H1 (cell line): Measurements from ENCODE around the gene SYNPR. TPM values are rescaled to one million over a fixed set of nuclear protein-coding genes. Genes with fewer than 3 reads are reported as not detected.
A peak's percentile ranks its signal among the peaks of the same experiment; 100 is the strongest.

Experiments used
- CTCF ChIA-PET: fragments of 300-600 bp; sonication (Branson Sonifier 250); formaldehyde crosslinking; loops from one replicate; lab custom pipeline; 2021; ENCODE audit not compliant: partially characterized antibody; lab: Charles Lee
- POLR2A ChIA-PET: fragments of 300-600 bp; sonication (Branson Sonifier 250); formaldehyde crosslinking; loops from one replicate; lab custom pipeline; 2021; ENCODE audit warnings: inconsistent platforms; ENCODE audit not compliant: partially characterized antibody; lab: Charles Lee
- DNase-seq, 2 experiments: peaks; one replicate each; pipeline versions ENCODE4 v3.0.0 to v3.0.0-alpha.2; 2010 to 2022; ENCODE audit warnings: low spot score in 2 of 2, low read depth in 1 of 2, mixed read lengths in 1 of 2
- FAIRE-seq: peaks from 2 replicates; lab custom pipeline; 2011; peaks lifted over from hg19 to GRCh38; lab: Jason Lieb, UNC
- H2AFZ ChIP-seq: 2 replicates; pipeline ENCODE4 v1.8.1; 2012; ENCODE audit warnings: low read length, inconsistent platforms
- H2AK5ac ChIP-seq: 2 replicates; pipeline ENCODE4 v1.6.1; 2013; ENCODE audit warnings: low read depth, low read length
- H2BK120ac ChIP-seq: replicated peaks from 2 replicates; pipeline ENCODE3; 2013; ENCODE audit warnings: low read depth, low read length, inconsistent platforms
- H2BK12ac ChIP-seq: 2 replicates; pipeline ENCODE4 v1.6.1; 2013; ENCODE audit warnings: low read depth, low read length
- H2BK15ac ChIP-seq: 2 replicates; pipeline ENCODE4 v1.6.1; 2013; ENCODE audit warnings: low read length
- H2BK20ac ChIP-seq: 2 replicates; pipeline ENCODE4 v1.6.1; 2013; ENCODE audit warnings: low read length
- H2BK5ac ChIP-seq: 2 replicates; pipeline ENCODE4 v1.6.1; 2013; ENCODE audit warnings: low read depth, low read length
- H3K14ac ChIP-seq: 2 replicates; pipeline ENCODE4 v1.6.1; 2013; ENCODE audit warnings: inconsistent platforms; ENCODE audit not compliant: insufficient read length
- H3K18ac ChIP-seq: 2 replicates; pipeline ENCODE4 v1.6.1; 2013; ENCODE audit warnings: low read length; ENCODE audit errors: extremely low read depth
- H3K23ac ChIP-seq: 2 replicates; pipeline ENCODE4 v1.6.1; 2013; ENCODE audit warnings: inconsistent platforms; ENCODE audit not compliant: insufficient read length
- H3K23me2 ChIP-seq: 2 replicates; pipeline ENCODE4 v1.6.1; 2013; ENCODE audit warnings: low read depth, low read length
- H3K27ac ChIP-seq: 2 replicates; pipeline ENCODE4 v1.6.1; 2011; ENCODE audit warnings: low read depth, low read length, inconsistent platforms
- H3K27me3 ChIP-seq, 4 experiments: replicated peaks in 1 of 4; 1 replicate in 1 of 4; 2 replicates in 3 of 4; pipeline versions ENCODE4 v1.6.1 to v1.8.1; 2011 to 2013; ENCODE audit warnings: low read length in 3 of 4, mild to moderate bottlenecking in 3 of 4, inconsistent platforms in 2 of 4, mixed read lengths in 2 of 4, moderate library complexity in 1 of 4; ENCODE audit not compliant: control insufficient read depth in 3 of 4, insufficient read depth in 3 of 4; ENCODE audit errors: extremely low read depth in 1 of 4
- H3K36me3 ChIP-seq, 4 experiments: 2 replicates each; pipeline versions ENCODE4 v1.6.1 to v1.8.1; 2011 to 2013; ENCODE audit warnings: mild to moderate bottlenecking in 4 of 4, low read length in 3 of 4, moderate library complexity in 2 of 4, control low read depth in 1 of 4, inconsistent platforms in 1 of 4; ENCODE audit not compliant: insufficient read depth in 4 of 4, control insufficient read depth in 2 of 4
- H3K4ac ChIP-seq: replicated peaks from 2 replicates; pipeline ENCODE3; 2013; ENCODE audit warnings: low read length, low read depth, mixed read lengths, inconsistent platforms; ENCODE audit not compliant: insufficient read length
- H3K4me1 ChIP-seq, 4 experiments: replicated peaks in 1 of 4; 1 replicate in 1 of 4; 2 replicates in 3 of 4; pipeline versions ENCODE4 v1.6.1 to v1.8.1; 2011 to 2013; ENCODE audit warnings: low read length in 3 of 4, inconsistent platforms in 2 of 4, mixed read lengths in 1 of 4; ENCODE audit not compliant: insufficient read depth in 4 of 4, control insufficient read depth in 3 of 4
- H3K4me2 ChIP-seq, 2 experiments: 2 replicates each; pipeline versions ENCODE4 v1.6.1 to v1.8.1; 2011 to 2013; ENCODE audit warnings: low read depth in 2 of 2, low read length in 2 of 2, control low read depth in 1 of 2, inconsistent platforms in 1 of 2, mild to moderate bottlenecking in 1 of 2; ENCODE audit not compliant: insufficient read depth in 1 of 2
- H3K4me3 ChIP-seq, 4 experiments: fragments of 200-600, 300-600 bp in 1 of 4; sonication (generic), shearing (Covaris generic), sonication (Bioruptor Twin) in 1 of 4; 2 replicates each; pipeline versions ENCODE4 v1.5.1 to v1.8.1; 2011 to 2016; ENCODE audit warnings: low read length in 4 of 4, low read depth in 3 of 4, control low read depth in 2 of 4, inconsistent platforms in 2 of 4, mild to moderate bottlenecking in 2 of 4, mixed read lengths in 1 of 4, moderate library complexity in 1 of 4; ENCODE audit not compliant: insufficient read depth in 2 of 4; ENCODE audit errors: extremely low read depth in 1 of 4
- H3K56ac ChIP-seq: replicated peaks from 2 replicates; pipeline ENCODE3; 2013; ENCODE audit warnings: low read depth, mild to moderate bottlenecking, mixed read lengths, low read length, inconsistent platforms; ENCODE audit not compliant: insufficient read length
- H3K79me1 ChIP-seq: 2 replicates; pipeline ENCODE4 v1.6.1; 2013; ENCODE audit warnings: low read depth, low read length, control low read depth
- H3K79me2 ChIP-seq, 2 experiments: 2 replicates each; pipeline versions ENCODE4 v1.6.1 to v1.8.1; 2012 to 2013; ENCODE audit warnings: low read length in 2 of 2, mild to moderate bottlenecking in 2 of 2, inconsistent platforms in 1 of 2; ENCODE audit not compliant: insufficient read depth in 2 of 2, control insufficient read depth in 1 of 2
- H3K9ac ChIP-seq, 4 experiments: replicated peaks in 1 of 4; 1 replicate in 1 of 4; 2 replicates in 3 of 4; pipeline versions ENCODE4 v1.6.1 to v1.8.1; 2011 to 2013; ENCODE audit warnings: low read depth in 3 of 4, low read length in 3 of 4, control low read depth in 2 of 4, mild to moderate bottlenecking in 2 of 4, moderate library complexity in 2 of 4, inconsistent platforms in 1 of 4; ENCODE audit errors: extremely low read depth in 1 of 4
- H3K9me3 ChIP-seq, 2 experiments: 2 replicates each; pipeline versions ENCODE4 v1.6.1 to v1.8.1; 2012 to 2013; ENCODE audit warnings: mild to moderate bottlenecking in 2 of 2, moderate library complexity in 2 of 2, control low read depth in 1 of 2, inconsistent platforms in 1 of 2, low read depth in 1 of 2, low read length in 1 of 2, mixed read lengths in 1 of 2; ENCODE audit not compliant: insufficient read depth in 2 of 2
- H4K20me1 ChIP-seq, 2 experiments: replicated peaks in 1 of 2; 2 replicates each; pipeline versions ENCODE3 to v1.8.1; 2011 to 2013; ENCODE audit warnings: inconsistent platforms in 2 of 2, low read length in 2 of 2, mild to moderate bottlenecking in 1 of 2; ENCODE audit not compliant: insufficient read depth in 2 of 2, control insufficient read depth in 1 of 2
- H4K5ac ChIP-seq: 2 replicates; pipeline ENCODE4 v1.6.1; 2013; ENCODE audit warnings: low read length, low read depth, mixed read lengths, inconsistent platforms; ENCODE audit not compliant: insufficient read length
- H4K8ac ChIP-seq: 2 replicates; pipeline ENCODE4 v1.8.0; 2013; ENCODE audit warnings: mild to moderate bottlenecking, moderate library complexity, low read length, inconsistent platforms; ENCODE audit not compliant: insufficient read depth; ENCODE audit errors: extremely low read depth
- H4K91ac ChIP-seq: replicated peaks from 2 replicates; pipeline ENCODE3; 2013; ENCODE audit warnings: low read length, mixed read lengths, inconsistent platforms; ENCODE audit not compliant: insufficient read length
- SUZ12 ChIP-seq: fragments of 200-600 bp; sonication (generic); IDR thresholded peaks from 2 replicates; pipeline ENCODE4 v1.6.1; 2012; ENCODE audit warnings: mild to moderate bottlenecking, inconsistent platforms, low read length, moderate library complexity, mixed read lengths
- WGBS, 2 experiments: shearing (Covaris generic) in 1 of 2; methylation state at CpG; one replicate each; pipeline versions ENCODE4 v1.1.6 to v1.1.7; 2013 to 2015; ENCODE audit warnings: low lambda C conversion rate in 2 of 2, mixed read lengths in 2 of 2, inconsistent platforms in 1 of 2, low coverage in 1 of 2, missing lambda C conversion rate in 1 of 2; ENCODE audit not compliant: insufficient replicate concordance in 2 of 2, insufficient coverage in 1 of 2, insufficient read length in 1 of 2; ENCODE audit errors: extremely low coverage in 1 of 2, missing lambda C conversion rate in 1 of 2; 5-methylcytosine and 5-hydroxymethylcytosine counted together
- polyA plus RNA-seq, 7 experiments: library from polyadenylated mRNA; depleted of rRNA in 3 of 7; stranded (reverse) in 5 of 7; unstranded in 2 of 7; fragments of >200 nt in 5 of 7; fragments of 200-250 nt in 2 of 7; gene quantifications; 1 replicate in 5 of 7; 2 replicates in 1 of 7; 4 replicates in 1 of 7; pipeline versions ENCODE4 v1.2.1 to v1.2.3, GENCODE V29; 2011 to 2013; ENCODE audit warnings: missing spikeins in 2 of 7, mixed read lengths in 2 of 7
- total RNA-seq: library from RNA; stranded (reverse); fragmentation: NEBNext Ultra II Directional; extraction: Animal tissue kit (Norgen Biotek cat#: 25700); gene quantifications from 2 replicates; pipeline ENCODE4 v1.2.1, GENCODE V29; 2021

SYNPR gene
- total and polyA plus RNA-seq, 2 of the 8 experiments (the other 6 are each of a cell fraction or from before 2014, with no cell fraction given): 0.39 to 0.99 TPM

DNA sequence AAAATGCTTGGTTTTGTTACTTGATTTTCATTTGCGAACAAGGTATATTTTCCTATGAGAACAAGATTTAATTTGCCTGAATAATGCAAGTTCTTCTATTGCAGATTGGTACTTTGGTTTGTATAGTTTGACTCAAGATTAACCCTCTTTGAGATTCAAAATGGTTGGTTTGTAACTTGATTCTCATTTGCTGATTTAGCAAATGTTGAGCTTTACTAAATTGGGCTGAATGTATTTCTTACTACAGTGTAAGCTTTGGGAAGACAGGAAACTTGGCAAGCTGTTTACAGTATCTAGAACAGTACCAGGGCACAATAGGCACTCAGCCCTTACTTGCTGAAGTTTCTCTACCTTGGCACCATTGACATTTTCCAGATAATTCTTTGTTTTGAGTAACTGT lies 3.7 kb upstream of the SYNPR start:
- Histone ChIP-seq H3K56ac (no peak overlapping the region), H3K23me2 (peaks cover 9% of the 10 kb centered on the region; the same call in 1 of the 2 replicates), H4K91ac (no peak overlapping the region), H3K14ac (no peak overlapping the region), H3K4me1 (peaks cover 0 to 5% (median 2%) of the 10 kb centered on the region in 4 experiments; a peak in 6 of 7 replicates), H2AFZ (no peak overlapping the region), H3K27ac (no peak overlapping the region), H3K4me3 (no peak overlapping the region), H4K8ac (no peak overlapping the region)
- 96% methylated on average over 1 of the region's 1 CpG; no CpG with 5 or more reads in 1 of the 2 experiments for WGBS, 2 experiments
- DNase-seq: no peak
- CTCF ChIA-PET: no interaction called here
- no peak for TF ChIP-seq SUZ12
- TF ChIP-seq, all 59 proteins: peak for 0
- H2BK12ac ChIP-seq: no peak overlapping the region
- H4K20me1 ChIP-seq: peaks cover 0 to 3% of the 10 kb centered on the region in 2 experiments
- H2BK20ac ChIP-seq: no peak overlapping the region
- peaks cover 7 to 25% (median 22%) of the 10 kb centered on the region in 4 experiments for H3K27me3 ChIP-seq
- no peak overlapping the region for H3K4ac ChIP-seq
- no peak overlapping the region for H2BK15ac ChIP-seq
- no peak overlapping the region for H3K18ac ChIP-seq
- H2AK5ac ChIP-seq: no peak overlapping the region
- no peak overlapping the region for H2BK120ac ChIP-seq
- no peak overlapping the region for H2BK5ac ChIP-seq
- H3K9me3 ChIP-seq: no peaks in the 10 kb centered on the region
- no peak overlapping the region for H3K23ac ChIP-seq
- no peak overlapping the region for H3K9ac ChIP-seq
- H3K79me2 ChIP-seq: no peaks in the 10 kb centered on the region
- H3K4me2 ChIP-seq: no peak overlapping the region
- no peak overlapping the region for H4K5ac ChIP-seq
- POLR2A ChIA-PET: no interaction called here
- no peaks in the 10 kb centered on the region for H3K79me1 ChIP-seq
- FAIRE-seq: peak; percentile 36
- H3K36me3 ChIP-seq: no peaks in the 10 kb centered on the region
